Activated CD4-positive, alpha-beta T cell treated with anti-CD3 and anti-CD28 coated beads for 48 hours (primary cell): Measurements from ENCODE around the gene H1-8.
A peak's percentile ranks its signal among the peaks of the same experiment; 100 is the strongest.
"Not testable (repeated sequence)": the region's sequence is repeated elsewhere in the genome, so short reads cannot be mapped to it uniquely, and the experiment has no call there.

Experiments used
- DNase-seq: peaks from one replicate; pipeline ENCODE4 v3.0.0-alpha.2; 2020

The H1-8 gene

DNA sequence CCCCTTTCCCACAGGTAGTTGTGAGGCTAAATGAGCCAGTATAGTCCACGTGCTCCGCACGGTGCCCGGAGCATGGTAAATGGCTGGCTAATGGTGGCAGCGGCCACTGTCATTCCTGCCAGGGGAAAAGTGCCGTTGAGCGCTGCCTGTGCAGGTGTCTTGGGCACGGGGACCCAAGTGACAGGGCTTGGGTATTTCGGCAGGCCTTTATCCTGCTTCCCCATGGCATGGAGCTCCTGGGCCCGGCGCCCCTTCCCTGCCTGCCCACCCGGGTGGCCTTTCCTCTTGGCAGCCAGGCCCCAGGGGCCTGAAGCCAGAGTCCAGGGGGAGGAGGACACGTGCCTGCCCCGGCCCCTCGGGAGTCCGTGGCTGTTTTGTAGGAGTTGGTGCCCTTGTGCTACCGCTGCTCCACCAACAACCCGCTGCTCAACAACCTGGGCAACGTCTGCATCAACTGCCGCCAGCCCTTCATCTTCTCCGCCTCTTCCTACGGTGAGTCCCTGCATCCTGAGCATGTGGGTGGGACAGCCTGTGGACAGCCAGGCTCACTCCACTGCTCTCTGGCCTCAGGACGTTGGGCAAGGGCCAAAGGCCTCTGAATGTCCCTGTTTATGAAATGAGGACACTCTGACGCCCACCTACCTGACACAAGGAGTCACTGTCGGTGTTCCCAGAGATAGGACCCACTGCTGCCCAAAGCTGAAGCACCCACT, 27.7 kb upstream of the H1-8 start:
- not testable (repeated sequence) for DNase-seq

GRCh38 chr3:129515821-129516432, 27.0 kb upstream of the H1-8 start:
- DNase-seq = not testable (repeated sequence)

GRCh38 chr3:129517516-129517915, 25.5 kb upstream of the H1-8 start:
- DNase-seq = no peak

DNA sequence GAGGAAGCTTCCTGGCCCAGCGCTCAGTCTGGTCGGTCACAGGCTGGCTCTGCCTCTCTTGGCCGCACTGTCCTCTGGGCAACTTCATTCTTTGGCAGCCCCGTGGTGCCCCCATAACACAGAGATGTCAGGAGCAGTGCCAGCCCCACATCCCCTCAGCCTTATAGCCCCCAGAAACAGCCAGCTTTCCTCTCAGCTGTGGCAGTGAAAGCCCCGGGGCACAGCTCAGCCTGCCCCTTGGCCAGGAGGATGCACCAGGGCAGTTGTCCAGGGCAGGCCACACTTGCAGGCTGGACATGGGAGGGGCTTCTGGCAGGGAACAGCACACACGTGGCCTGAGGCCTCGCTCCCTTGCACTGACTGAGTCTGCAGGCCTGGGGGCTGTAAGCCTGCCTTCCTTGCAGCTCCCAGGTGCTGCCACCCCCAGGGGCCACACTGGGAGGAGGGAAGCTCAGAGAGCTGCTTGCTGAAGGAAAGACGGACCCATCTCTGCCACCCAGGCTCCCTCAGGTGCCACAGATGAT, 24.9 kb upstream of the H1-8 start:
- no peak for DNase-seq

GRCh38 chr3:129518581-129518980, 24.4 kb upstream of the H1-8 start:
- DNase-seq = no peak

DNA sequence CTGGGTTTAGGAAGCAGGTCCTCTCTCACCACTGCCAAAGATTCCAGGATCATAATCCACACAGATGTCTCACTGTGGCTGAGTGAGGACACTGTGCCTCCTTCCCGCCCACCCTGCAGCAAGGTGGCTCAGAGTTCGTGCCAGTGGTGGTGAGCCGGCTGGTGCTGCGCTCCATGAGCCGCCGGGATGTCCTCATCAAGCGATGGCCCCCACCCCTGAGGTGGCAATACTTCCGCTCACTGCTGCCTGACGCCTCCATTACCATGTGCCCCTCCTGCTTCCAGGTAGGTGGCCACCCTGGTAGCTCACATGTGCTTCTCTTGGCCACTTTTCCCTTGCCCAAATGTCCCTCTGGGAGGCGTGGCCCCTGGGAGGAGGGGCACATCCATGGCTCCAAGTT, 23.5 kb upstream of the H1-8 start:
- no peak for DNase-seq

DNA sequence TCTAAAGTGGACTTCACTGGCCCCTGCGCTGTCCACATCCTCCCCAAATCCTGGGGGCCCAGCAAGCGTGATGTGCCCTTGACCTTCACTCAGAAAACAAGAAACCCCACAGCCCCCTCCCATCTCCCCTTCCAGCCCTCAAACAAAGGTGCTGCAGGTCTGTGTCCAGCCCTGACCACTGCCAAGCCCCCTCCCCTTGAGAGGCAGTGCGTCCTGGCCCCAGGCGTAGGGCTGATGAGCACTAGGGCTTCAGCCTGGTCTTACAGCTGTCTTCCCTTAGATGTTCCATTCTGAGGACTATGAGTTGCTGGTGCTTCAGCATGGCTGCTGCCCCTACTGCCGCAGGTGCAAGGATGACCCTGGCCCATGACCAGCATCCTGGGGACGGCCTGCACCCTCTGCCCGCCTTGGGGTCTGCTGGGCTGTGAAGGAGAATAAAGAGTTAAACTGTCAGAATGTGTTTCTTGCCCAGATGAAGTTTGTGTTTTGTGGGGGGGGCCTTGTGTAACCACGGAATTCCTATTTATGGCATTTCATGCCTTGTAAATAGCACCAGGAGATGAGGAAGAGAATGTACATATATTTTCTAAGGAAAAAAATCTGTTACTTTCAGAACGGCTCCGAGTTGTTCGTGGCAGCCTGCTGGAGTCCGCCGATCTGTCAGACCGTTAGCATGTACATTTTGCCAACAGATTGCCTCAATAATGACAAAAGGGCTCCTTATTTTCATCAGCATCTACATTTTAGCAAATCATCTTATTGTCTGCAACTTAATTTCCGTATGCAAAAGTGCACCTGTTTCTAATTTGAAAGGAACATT, 22.9 kb upstream of the H1-8 start:
- no peak for DNase-seq

DNA sequence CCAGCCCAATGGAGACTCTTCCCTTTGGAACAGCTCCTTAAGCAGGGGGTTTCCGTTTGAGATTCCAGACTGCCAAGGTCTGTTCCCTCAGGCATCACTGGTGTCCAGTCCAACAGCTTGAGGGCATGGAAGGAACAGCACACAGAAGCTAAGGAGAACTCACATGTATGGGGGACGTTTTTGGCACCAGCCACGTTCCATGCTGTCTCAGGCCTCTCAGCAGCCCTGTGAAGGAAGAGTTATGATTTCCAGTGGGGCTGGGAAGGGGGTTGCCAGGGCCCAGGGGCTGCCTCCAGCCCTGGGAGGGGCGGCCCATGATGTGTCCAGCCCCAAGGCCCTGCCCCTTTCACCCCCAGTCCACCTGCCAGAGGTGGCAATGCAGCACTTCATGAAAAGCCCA, 22.0 kb upstream of the H1-8 start:
- DNase-seq = no peak

GRCh38 chr3:129521611-129522010, 21.4 kb upstream of the H1-8 start:
- DNase-seq = no peak

GRCh38 chr3:129522953-129523352, 20.0 kb upstream of the H1-8 start:
- DNase-seq = no peak

DNA sequence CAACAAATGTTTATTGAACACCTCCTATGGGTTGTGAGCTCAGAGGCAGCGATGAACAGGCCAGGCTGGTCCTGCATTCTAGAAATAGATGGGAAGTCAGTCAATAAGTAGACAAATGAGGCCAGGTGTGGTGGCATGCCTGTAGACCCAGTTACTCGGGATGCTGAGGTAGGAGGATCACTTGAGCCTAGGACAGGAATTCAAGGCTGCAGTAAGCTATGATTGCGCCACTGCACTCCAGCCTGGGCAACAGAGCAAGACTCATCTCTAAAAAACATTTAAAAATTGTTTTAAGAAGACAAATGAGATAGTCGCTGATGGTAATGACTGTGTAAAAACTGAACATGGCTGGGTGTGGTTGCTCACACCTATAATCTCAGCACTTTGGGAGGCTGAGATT, 18.9 kb upstream of the H1-8 start:
- DNase-seq = no peak

DNA sequence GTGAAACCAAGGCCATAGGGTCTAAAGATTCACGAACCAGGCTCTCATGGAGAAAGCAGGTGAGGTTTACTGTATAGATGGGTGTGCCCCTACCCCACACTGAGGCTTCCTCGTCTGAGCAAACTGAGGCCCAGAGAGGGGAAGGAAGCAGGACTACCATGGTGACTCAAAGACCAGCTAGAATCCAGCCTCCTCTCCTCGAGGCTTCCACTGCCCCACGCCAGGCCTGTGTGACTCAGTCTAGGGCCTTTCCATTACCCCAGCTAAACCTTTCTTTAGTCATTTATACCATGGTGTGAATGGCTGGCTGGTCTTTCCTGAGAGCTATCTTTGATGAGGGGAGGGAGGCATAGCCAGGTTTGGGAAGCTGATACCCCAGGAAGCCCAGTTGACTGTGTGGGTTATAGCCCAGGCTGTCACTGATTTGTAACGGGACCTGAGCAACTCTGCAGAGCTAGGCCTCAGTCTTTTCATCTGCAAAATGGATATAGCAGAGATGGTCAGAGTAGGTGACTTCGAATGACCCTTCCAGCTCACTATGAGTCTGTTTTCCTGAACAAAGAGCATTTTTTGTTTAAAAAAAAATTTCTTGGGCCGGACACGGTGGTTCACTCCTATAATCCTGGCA, 17.5 kb upstream of the H1-8 start:
- peak; percentile 6 for DNase-seq

- no peak for DNase-seq
Measured at GRCh38 chr3:129526121-129526900, 16.7 kb upstream of the H1-8 start.

- DNase-seq = no peak
Measured at GRCh38 chr3:129527262-129527661, 15.7 kb upstream of the H1-8 start.

DNA sequence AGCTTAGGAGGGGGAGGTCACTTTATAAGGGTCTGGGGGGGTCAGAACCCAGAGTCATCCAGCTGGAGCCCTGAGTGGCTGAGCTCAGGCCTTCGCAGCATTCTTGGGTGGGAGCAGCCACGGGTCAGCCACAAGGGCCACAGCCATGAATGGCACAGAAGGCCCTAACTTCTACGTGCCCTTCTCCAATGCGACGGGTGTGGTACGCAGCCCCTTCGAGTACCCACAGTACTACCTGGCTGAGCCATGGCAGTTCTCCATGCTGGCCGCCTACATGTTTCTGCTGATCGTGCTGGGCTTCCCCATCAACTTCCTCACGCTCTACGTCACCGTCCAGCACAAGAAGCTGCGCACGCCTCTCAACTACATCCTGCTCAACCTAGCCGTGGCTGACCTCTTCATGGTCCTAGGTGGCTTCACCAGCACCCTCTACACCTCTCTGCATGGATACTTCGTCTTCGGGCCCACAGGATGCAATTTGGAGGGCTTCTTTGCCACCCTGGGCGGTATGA, 14.3 kb upstream of the H1-8 start, which contains the start of gene RHO:
TSS of gene RHO (plus strand) at position 51 of the 512 bp plus-strand sequence. CDS start at position 146, 95 bp downstream.
- DNase-seq = no peak

- DNase-seq = no peak
Measured at GRCh38 chr3:129529436-129530210, 13.4 kb upstream of the H1-8 start.

GRCh38 chr3:129530251-129530791, 12.7 kb upstream of the H1-8 start:
- no peak for DNase-seq

- DNase-seq = no peak
Measured at GRCh38 chr3:129530821-129531220, 12.2 kb upstream of the H1-8 start.

DNA sequence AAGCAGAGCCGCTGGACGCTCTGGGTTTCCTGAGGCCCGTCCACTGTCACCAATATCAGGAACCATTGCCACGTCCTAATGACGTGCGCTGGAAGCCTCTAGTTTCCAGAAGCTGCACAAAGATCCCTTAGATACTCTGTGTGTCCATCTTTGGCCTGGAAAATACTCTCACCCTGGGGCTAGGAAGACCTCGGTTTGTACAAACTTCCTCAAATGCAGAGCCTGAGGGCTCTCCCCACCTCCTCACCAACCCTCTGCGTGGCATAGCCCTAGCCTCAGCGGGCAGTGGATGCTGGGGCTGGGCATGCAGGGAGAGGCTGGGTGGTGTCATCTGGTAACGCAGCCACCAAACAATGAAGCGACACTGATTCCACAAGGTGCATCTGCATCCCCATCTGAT, 11.3 kb upstream of the H1-8 start:
- DNase-seq = no peak

- no peak for DNase-seq
Measured at GRCh38 chr3:129532261-129532660, 10.7 kb upstream of the H1-8 start.

GRCh38 chr3:129533406-129533805, 9.6 kb upstream of the H1-8 start:
- no peak for DNase-seq
